Coronary artery (tissue), 2 donors: ENCODE data around the gene FRMD4B.

Experiments
- DNase-seq: peaks from one replicate; pipeline ENCODE4 v3.0.0-alpha.2; 2017; ENCODE audit warnings: low spot score
- H3K27ac ChIP-seq, 2 donors: fragments of 200-600 bp; sonication (generic); one replicate each; pipeline ENCODE4 v1.5.1; 2016 to 2019
- H3K4me3 ChIP-seq: fragments of 200-600 bp; sonication (generic); 2 replicates; pipeline ENCODE4 v1.5.1; 2016; ENCODE audit warnings: mild to moderate bottlenecking, moderate library complexity
- TF ChIP-seq, protein P1 (sequence below): fragments of 200-600 bp; sonication (generic); IDR thresholded peaks from one replicate; pipeline ENCODE4 v1.5.1; 2019; ENCODE audit warnings: antibody characterized with exemption

The FRMD4B gene

DNA sequence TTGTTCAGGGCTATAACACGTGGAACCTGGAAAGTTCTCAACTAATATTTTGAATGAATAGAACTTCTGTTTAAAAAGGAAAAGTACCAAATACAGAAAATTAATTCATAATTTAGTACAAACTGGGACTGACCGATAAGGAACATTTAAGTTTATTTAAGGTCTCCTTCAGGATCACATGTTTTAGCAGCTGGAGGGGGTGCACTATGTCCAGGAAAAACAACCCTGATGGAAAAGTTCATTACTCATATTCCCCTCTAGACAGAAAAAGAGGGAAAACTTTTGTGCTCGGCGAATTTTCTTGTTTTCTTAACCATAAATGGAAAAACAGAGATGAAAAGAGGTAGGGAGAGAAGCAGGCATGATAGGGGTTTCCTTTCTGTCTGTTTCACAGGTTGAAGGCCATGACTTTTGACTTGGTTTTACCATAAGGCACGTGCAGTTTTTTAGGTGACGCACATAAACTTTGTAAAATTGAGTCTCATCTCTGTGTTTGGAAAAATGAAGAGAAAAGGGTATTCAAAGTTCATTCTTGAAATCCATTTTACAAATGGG is 26.5 kb downstream of the FRMD4B start:
- DNase-seq, result no peak
- no peak overlapping the region for H3K4me3 ChIP-seq
- peak overlapping the region; percentile 42 to 54 for H3K27ac ChIP-seq

DNA sequence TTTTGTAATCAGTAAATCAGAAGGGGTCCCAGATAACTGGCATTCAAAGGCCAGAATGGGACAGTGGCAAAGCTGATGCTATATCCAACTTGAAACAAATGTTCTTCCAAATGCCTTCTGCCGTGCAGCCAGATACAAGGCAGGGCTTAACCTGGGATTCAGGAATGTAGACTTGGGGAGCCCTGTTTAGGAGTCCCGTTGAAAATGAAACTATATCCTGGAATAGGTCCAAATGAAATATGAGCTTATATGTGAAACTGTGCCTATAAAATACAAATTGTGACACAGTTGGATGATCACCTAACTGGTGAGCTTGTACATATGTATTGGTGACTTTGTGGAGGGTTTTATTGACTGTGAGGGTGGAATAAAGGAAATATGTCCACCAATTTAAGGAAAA is 28.7 kb downstream of the FRMD4B start:
- no peak overlapping the region for H3K4me3 ChIP-seq
- TF ChIP-seq, protein P1, sequence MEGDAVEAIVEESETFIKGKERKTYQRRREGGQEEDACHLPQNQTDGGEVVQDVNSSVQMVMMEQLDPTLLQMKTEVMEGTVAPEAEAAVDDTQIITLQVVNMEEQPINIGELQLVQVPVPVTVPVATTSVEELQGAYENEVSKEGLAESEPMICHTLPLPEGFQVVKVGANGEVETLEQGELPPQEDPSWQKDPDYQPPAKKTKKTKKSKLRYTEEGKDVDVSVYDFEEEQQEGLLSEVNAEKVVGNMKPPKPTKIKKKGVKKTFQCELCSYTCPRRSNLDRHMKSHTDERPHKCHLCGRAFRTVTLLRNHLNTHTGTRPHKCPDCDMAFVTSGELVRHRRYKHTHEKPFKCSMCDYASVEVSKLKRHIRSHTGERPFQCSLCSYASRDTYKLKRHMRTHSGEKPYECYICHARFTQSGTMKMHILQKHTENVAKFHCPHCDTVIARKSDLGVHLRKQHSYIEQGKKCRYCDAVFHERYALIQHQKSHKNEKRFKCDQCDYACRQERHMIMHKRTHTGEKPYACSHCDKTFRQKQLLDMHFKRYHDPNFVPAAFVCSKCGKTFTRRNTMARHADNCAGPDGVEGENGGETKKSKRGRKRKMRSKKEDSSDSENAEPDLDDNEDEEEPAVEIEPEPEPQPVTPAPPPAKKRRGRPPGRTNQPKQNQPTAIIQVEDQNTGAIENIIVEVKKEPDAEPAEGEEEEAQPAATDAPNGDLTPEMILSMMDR, result no peak
- no peak for DNase-seq
- H3K27ac ChIP-seq, result peak overlapping the region in 1 of 2 donors; percentile 46

More for the DNA sequence above, 26.5 kb downstream of the FRMD4B start:
- TF ChIP-seq, protein P1, result no peak

DNA sequence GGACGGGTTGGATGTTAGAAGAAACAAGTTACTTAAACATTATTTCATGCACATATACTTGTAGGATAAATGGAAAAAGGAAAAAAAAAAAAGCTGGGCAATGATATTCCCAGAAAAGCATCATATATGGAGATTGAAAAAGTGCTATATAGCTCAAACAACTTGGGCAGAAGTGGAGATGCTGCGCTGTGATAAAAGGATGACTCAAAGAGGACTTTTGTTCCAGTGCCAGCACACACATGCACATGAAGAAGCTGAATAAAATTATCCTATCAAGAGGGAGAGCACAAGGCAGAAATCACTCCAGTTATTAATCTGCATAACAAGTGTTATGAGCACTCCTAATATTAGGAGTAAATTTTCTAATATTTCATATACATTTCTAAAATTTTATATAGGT is 30.9 kb downstream of the FRMD4B start:
- Histone ChIP-seq H3K4me3 (no peak overlapping the region), H3K27ac (no peak overlapping the region)
- TF ChIP-seq, protein P1, result no peak
- DNase-seq, result no peak

DNA sequence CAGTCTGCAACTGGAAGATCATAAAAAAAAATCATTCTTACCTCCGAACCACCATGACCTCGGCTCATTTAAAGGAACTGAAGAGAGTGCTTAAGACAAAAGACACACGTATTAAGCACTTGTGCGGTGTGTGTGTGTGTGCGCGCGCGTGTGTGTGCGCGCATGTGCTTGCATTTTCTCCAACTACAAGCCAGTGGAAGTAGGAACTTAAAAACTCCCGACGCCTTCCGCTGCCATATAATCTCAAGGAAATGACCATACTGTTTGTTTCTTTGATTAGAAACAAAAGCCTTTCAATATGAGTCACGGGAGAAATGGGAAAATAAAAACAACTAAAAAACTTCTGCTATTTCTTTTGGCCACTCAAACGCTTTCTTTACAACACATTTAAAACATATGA is 32.4 kb downstream of the FRMD4B start:
- Histone ChIP-seq H3K27ac (peak overlapping the region; percentile 37 to 70), H3K4me3 (peak overlapping the region; percentile 53)
- TF ChIP-seq, protein P1, result no peak
- DNase-seq, result no peak

DNA sequence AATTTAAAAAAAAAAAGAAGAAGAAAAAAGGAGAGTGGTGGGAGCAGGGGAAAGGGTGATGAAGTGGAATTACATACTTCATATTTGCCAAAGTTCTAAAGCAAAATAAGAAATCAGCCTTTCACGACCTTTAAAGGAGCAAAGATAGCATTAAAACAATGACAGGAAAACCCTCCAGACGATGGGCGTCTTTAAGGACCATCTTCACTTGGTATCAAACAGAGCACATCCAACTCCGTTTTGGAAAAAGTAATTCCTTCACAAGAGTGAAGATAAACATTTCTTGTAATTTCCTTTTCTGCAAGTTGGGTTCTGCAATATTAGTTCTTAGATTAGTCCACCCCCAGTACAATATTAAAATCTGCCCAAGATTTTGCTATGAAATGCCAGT is 32.8 kb downstream of the FRMD4B start:
- no peak for DNase-seq
- TF ChIP-seq, protein P1, result no peak
- Histone ChIP-seq H3K27ac (peak overlapping the region; percentile 37 to 70), H3K4me3 (peak overlapping the region; percentile 53)

DNA sequence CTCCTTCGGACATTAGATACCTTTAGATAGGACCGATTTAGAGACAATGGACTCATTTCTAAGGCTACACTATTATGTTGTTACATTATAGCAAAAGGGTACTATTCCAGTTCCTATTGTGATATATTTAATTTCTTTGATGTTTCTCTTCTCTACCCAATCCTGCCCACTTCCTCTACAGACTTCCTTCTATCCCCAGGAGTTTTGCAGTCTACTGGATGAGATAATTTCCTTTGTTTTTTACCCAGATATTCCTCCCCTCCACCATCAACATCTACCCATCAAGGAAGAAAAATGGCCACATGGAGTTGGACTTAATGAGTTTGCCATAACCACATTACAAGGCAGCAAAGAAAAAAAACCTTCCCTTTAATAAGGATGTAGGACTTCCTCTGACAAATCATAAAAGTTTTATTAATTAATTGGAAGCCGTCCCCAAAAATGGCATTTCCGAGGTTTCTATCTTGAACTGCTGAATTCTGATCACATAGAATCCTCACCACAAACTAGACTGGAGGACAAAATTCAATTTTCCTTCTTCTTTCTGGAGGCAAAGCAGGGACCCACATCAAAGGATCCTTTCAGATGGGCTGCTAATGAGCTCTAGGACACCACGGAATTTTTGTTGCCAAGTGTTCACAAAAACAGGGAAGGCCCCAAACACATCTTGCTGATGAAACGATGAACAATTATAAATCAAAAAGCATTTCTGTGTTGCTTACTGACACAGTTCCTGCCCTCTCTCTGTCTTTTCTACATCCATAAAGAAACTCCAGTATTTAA is 33.4 kb downstream of the FRMD4B start:
- Histone ChIP-seq H3K27ac (peak overlapping the region; percentile 37 to 70), H3K4me3 (peak overlapping the region; percentile 53)
- TF ChIP-seq, protein P1, result no peak
- no peak for DNase-seq

DNA sequence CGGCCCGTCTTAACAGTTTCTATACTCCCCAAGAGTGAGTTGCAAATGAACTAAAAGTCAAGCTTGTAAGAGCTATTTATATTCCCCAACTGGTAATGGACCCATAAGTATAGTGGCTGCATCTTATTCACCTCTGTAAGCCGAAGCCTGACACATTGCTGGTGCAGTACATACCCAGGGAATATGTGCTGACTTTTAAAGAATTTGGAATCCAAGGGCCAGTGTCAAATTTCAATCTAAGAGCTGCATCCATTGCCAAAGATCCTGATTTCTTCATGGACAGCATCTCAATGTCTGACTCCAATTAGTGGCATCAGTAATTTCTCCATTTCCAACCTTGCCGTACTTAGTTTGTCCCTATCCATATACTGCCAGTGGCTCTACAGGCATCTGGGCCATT is 42.0 kb downstream of the FRMD4B start:
- Histone ChIP-seq H3K27ac (no peak overlapping the region), H3K4me3 (no peak overlapping the region)
- TF ChIP-seq, protein P1, result no peak
- DNase-seq, result no peak
